GM20000 (cell line): ENCODE data around the gene TRIP13.
"Not testable (repeated sequence)": the region's sequence is repeated elsewhere in the genome, so short reads cannot be mapped to it uniquely, and the experiment has no call there.

ENCODE experiments used
- DNase-seq: peaks from one replicate; pipeline ENCODE4 v3.0.0; 2012; ENCODE audit warnings: low spot score
- CTCF ChIP-seq: IDR thresholded peaks from 2 replicates; pipeline ENCODE4 v1.5.1; 2012; ENCODE audit warnings: mild to moderate bottlenecking, control low read depth; ENCODE audit errors: extremely low read depth, missing control alignments

The TRIP13 gene

GRCh38 chr5:915946-916345 is 23.3 kb downstream of the TRIP13 start:
- no peak for DNase-seq
- TF ChIP-seq CTCF = no peak

GRCh38 chr5:916441-917293 is 24.0 kb downstream of the TRIP13 start:
- no peak for DNase-seq
- no peak for TF ChIP-seq CTCF

GRCh38 chr5:918717-919116 is 26.0 kb downstream of the TRIP13 start:
- DNase-seq = not testable (repeated sequence)

GRCh38 chr5:919356-920000 is 26.8 kb downstream of the TRIP13 start:
- no peak for DNase-seq
- no peak for TF ChIP-seq CTCF

GRCh38 chr5:920321-920720 is 27.6 kb downstream of the TRIP13 start:
- no peak for DNase-seq
- no peak for TF ChIP-seq CTCF

GRCh38 chr5:921456-922435 is 29.1 kb downstream of the TRIP13 start:
- DNase-seq = no peak
- TF ChIP-seq CTCF = no peak

GRCh38 chr5:922436-923280 is 30.0 kb downstream of the TRIP13 start:
- TF ChIP-seq CTCF = no peak
- DNase-seq = no peak
